Panc1 (cell line): ENCODE data around the gene GNAZ.

Experiments used
- CTCF ChIP-seq: fragments of 450-650 bp; IDR thresholded peaks from 2 replicates; pipeline ENCODE4 v1.5.1; 2017; ENCODE audit warnings: mild to moderate bottlenecking
- POLR2AphosphoS5 ChIP-seq: IDR thresholded peaks from 2 replicates; pipeline ENCODE4 v1.6.1; 2012; ENCODE audit warnings: mild to moderate bottlenecking, low read depth, low read length, moderate library complexity
- SIN3A ChIP-seq: IDR thresholded peaks from 2 replicates; pipeline ENCODE4 v1.6.1; 2012; ENCODE audit warnings: low read depth, mild to moderate bottlenecking, low read length, moderate library complexity, borderline replicate concordance; ENCODE audit not compliant: insufficient read depth
- TCF7L2 ChIP-seq: IDR thresholded peaks from 2 replicates; pipeline ENCODE4 v1.6.1; 2011; ENCODE audit warnings: mild to moderate bottlenecking, low read depth, low read length, inconsistent platforms
- TF ChIP-seq, protein P1 (sequence below), 2 experiments: IDR thresholded peaks; 2 replicates each; pipeline ENCODE4 v1.6.1; 2011 to 2012; ENCODE audit warnings: low read depth in 2 of 2, control low read depth in 1 of 2, low read length in 1 of 2, mild to moderate bottlenecking in 1 of 2, moderate library complexity in 1 of 2; ENCODE audit not compliant: insufficient read depth in 1 of 2

DNA sequence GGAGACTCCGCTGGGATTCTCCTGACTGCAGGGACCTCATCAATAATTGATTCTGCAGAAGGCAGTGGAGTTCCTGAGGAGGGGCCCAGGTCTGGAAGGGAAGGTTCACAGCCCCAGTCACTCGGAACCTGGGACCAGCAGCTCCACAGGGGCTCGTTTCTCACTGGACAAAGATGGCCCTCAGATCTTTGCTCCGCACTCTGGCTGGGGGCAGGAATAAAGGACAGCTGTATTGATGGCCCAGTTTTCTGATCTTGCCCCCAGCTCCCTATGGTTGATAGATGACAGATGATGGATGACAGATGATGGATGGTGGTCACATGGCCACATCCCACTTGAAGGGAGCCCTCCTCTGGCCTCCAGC, 98.7 kb downstream of the GNAZ start:
- TF ChIP-seq POLR2AphosphoS5, result no peak
- no peak for TF ChIP-seq CTCF
- no peak for TF ChIP-seq TCF7L2
- TF ChIP-seq, protein P1, sequence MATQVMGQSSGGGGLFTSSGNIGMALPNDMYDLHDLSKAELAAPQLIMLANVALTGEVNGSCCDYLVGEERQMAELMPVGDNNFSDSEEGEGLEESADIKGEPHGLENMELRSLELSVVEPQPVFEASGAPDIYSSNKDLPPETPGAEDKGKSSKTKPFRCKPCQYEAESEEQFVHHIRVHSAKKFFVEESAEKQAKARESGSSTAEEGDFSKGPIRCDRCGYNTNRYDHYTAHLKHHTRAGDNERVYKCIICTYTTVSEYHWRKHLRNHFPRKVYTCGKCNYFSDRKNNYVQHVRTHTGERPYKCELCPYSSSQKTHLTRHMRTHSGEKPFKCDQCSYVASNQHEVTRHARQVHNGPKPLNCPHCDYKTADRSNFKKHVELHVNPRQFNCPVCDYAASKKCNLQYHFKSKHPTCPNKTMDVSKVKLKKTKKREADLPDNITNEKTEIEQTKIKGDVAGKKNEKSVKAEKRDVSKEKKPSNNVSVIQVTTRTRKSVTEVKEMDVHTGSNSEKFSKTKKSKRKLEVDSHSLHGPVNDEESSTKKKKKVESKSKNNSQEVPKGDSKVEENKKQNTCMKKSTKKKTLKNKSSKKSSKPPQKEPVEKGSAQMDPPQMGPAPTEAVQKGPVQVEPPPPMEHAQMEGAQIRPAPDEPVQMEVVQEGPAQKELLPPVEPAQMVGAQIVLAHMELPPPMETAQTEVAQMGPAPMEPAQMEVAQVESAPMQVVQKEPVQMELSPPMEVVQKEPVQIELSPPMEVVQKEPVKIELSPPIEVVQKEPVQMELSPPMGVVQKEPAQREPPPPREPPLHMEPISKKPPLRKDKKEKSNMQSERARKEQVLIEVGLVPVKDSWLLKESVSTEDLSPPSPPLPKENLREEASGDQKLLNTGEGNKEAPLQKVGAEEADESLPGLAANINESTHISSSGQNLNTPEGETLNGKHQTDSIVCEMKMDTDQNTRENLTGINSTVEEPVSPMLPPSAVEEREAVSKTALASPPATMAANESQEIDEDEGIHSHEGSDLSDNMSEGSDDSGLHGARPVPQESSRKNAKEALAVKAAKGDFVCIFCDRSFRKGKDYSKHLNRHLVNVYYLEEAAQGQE (IDR thresholded peaks at IDR 0.05; ENCODE audit: insufficient read depth in 1 of 2, low read depth in 2 of 2, low read length in 1 of 2), result no peak
- TF ChIP-seq SIN3A, result no peak
